Endothelial cell of umbilical vein (primary cell): ENCODE data around the gene ZNF24. TPM values are rescaled to one million over a fixed set of nuclear protein-coding genes. Genes with fewer than 3 reads are reported as not detected.

Source experiments
- BruUV-seq: library from RNA; stranded (reverse); fragments of 400-500 nt; replicated peaks from 2 replicates; lab custom pipeline; 2021; lab: Mats Ljungman, UMichigan
- CTCF ChIA-PET: fragments of 300-600, 350-600 bp; sonication (Branson Sonifier 250); formaldehyde crosslinking; loops from one replicate; lab custom pipeline; 2021; ENCODE audit warnings: antibody characterized with exemption, inconsistent platforms; lab: Charles Lee
- POLR2A ChIA-PET: fragments of 300-600, 350-600 bp; sonication (Branson Sonifier 250); formaldehyde crosslinking; loops from one replicate; lab custom pipeline; 2021; ENCODE audit warnings: antibody characterized with exemption, inconsistent platforms; lab: Charles Lee
- DNase-seq: peaks from one replicate; pipeline ENCODE4 v3.0.0-alpha.2; 2011; ENCODE audit warnings: low read depth, low spot score
- FAIRE-seq: peaks from 2 replicates; lab custom pipeline; 2011; peaks lifted over from hg19 to GRCh38; lab: Jason Lieb, UNC
- H2AFZ ChIP-seq: 2 replicates; pipeline ENCODE4 v1.6.0; 2012; ENCODE audit warnings: low read depth, low read length, control low read depth, inconsistent platforms
- H3K27ac ChIP-seq: 2 replicates; pipeline ENCODE4 v1.5.1; 2011; ENCODE audit warnings: low read depth, mild to moderate bottlenecking, control low read depth, low read length, moderate library complexity; ENCODE audit not compliant: insufficient read depth
- H3K27me3 ChIP-seq, 2 experiments: 2 replicates each; pipeline versions ENCODE4 v1.6.0 to v1.6.1; 2011; ENCODE audit warnings: low read length in 2 of 2, mixed read lengths in 1 of 2; ENCODE audit not compliant: control insufficient read depth in 2 of 2, insufficient read depth in 2 of 2
- H3K36me3 ChIP-seq, 2 experiments: 2 replicates in 1 of 2; 3 replicates in 1 of 2; pipeline ENCODE4 v1.5.1; 2011; ENCODE audit warnings: low read length in 2 of 2, mild to moderate bottlenecking in 1 of 2, moderate library complexity in 1 of 2; ENCODE audit not compliant: control insufficient read depth in 2 of 2, insufficient read depth in 2 of 2; ENCODE audit errors: extremely low read depth in 1 of 2
- H3K4me1 ChIP-seq: 3 replicates; pipeline ENCODE4 v1.5.1; 2011; ENCODE audit warnings: mild to moderate bottlenecking, low read length; ENCODE audit not compliant: control insufficient read depth, insufficient read depth; ENCODE audit errors: extremely low read depth
- H3K4me2 ChIP-seq: 2 replicates; pipeline ENCODE4 v1.6.1; 2011; ENCODE audit warnings: low read length, control low read depth, mixed read lengths; ENCODE audit not compliant: insufficient read depth
- H3K4me3 ChIP-seq, 3 experiments: fragments of 200-600 bp in 1 of 3; sonication (generic), shearing (Covaris generic) in 1 of 3; replicated peaks in 1 of 3; 2 replicates each; pipeline ENCODE4 v1.5.1; 2011 to 2016; ENCODE audit warnings: control low read depth in 3 of 3, low read length in 3 of 3, mild to moderate bottlenecking in 2 of 3, inconsistent platforms in 1 of 3, low read depth in 1 of 3, moderate library complexity in 1 of 3; ENCODE audit not compliant: insufficient read depth in 1 of 3
- H3K79me2 ChIP-seq: 2 replicates; pipeline ENCODE4 v1.6.0; 2012; ENCODE audit warnings: low read length, inconsistent platforms; ENCODE audit not compliant: control insufficient read depth, insufficient read depth
- H3K9ac ChIP-seq: replicated peaks from 2 replicates; pipeline ENCODE3; 2011; ENCODE audit warnings: low read length, control low read depth; ENCODE audit not compliant: insufficient read depth; ENCODE audit errors: extremely low read depth
- H3K9me1 ChIP-seq: replicated peaks from 3 replicates; pipeline ENCODE4 v1.6.0; 2011; ENCODE audit warnings: mild to moderate bottlenecking, low read length; ENCODE audit not compliant: control insufficient read depth, insufficient read depth; ENCODE audit errors: extremely low read depth
- H3K9me3 ChIP-seq: replicated peaks from 2 replicates; pipeline ENCODE4 v1.5.1; 2012; ENCODE audit warnings: low read length, inconsistent platforms; ENCODE audit not compliant: control insufficient read depth, insufficient read depth
- H4K20me1 ChIP-seq: replicated peaks from 2 replicates; pipeline ENCODE3; 2011; ENCODE audit warnings: mild to moderate bottlenecking, low read length; ENCODE audit not compliant: control insufficient read depth, insufficient read depth; ENCODE audit errors: extremely low read depth
- CTCF ChIP-seq, 2 donors: IDR thresholded peaks; 1 replicate in 1 of 2; 2 replicates in 1 of 2; pipeline ENCODE4 v1.5.1; 2011; ENCODE audit warnings: low read length in 2 of 2, mild to moderate bottlenecking in 2 of 2, moderate library complexity in 2 of 2, control low read depth in 1 of 2, inconsistent platforms in 1 of 2, low read depth in 1 of 2; ENCODE audit not compliant: insufficient read depth in 1 of 2; ENCODE audit errors: extremely low read depth in 1 of 2
- GATA2 ChIP-seq: IDR thresholded peaks from 2 replicates; pipeline ENCODE4 v1.7.0; 2011; ENCODE audit warnings: low read depth, mild to moderate bottlenecking, moderate library complexity, mixed read lengths, low read length; ENCODE audit not compliant: insufficient read length, insufficient read depth
- POLR2A ChIP-seq: IDR thresholded peaks from 2 replicates; pipeline ENCODE4 v1.6.1; 2012; ENCODE audit warnings: low read depth, mild to moderate bottlenecking, control low read depth, low read length
- dilution Hi-C: fragments of 300-500 bp; cut with MboI; formaldehyde crosslinking; loops from one replicate; pipeline ENCODE4 v1.15.0; 2019; ENCODE audit warnings: low sequenced_read_pairs; ENCODE audit not compliant: extremely low pct_ligation_motif_present
- intact Hi-C: fragments of 100-400 bp; cut with micrococcal nuclease; formaldehyde crosslinking; loops from one replicate; pipeline ENCODE4 v1.10.0; 2022
- polyA plus RNA-seq, 4 experiments: library from polyadenylated mRNA; depleted of rRNA in 3 of 4; stranded (reverse) in 3 of 4; unstranded in 1 of 4; fragments of >200 nt; gene quantifications; 2 replicates each; pipeline versions ENCODE4 v1.2.1 to v1.2.3, GENCODE V29; 2011 to 2012; ENCODE audit warnings: missing spikeins in 1 of 4
- total RNA-seq: library from RNA; stranded (reverse); gene quantifications from 2 replicates; pipeline ENCODE4 v1.2.3, GENCODE V29; 2021

The ZNF24 gene
- total and polyA plus RNA-seq, 2 donors (not counting 3 experiments of a cell fraction or from before 2014, with no cell fraction given): 10.3 to 40.2 TPM

- dilution Hi-C loops: no loop called here
- TF ChIP-seq GATA2 (peak; percentile 48), POLR2A (no peak)
- H3K4me3 ChIP-seq: peak overlapping the region; percentile 49 to 100 (median 96)
- H3K27ac ChIP-seq: peak overlapping the region; percentile 63
- H3K9ac ChIP-seq: peak overlapping the region; percentile 94
- no peak for FAIRE-seq
- POLR2A ChIA-PET: interaction anchor here (1.0 kb wide), 1 partner anchor 49 kb away, joined by 9 read pairs; the partner anchor contains the start of gene ZNF397
- no peak for DNase-seq
- BruUV-seq: TSS peak; percentile 88
- H4K20me1 ChIP-seq: no peaks in the 10 kb centered on the region
- no peaks in the 10 kb centered on the region for H3K27me3 ChIP-seq
- H3K9me3 ChIP-seq: no peaks in the 10 kb centered on the region
- peak overlapping the region; percentile 95 for H3K4me2 ChIP-seq
- peaks cover 19% of the 10 kb centered on the region for H3K4me1 ChIP-seq
- peaks cover 2 to 7% of the 10 kb centered on the region in 2 experiments for H3K36me3 ChIP-seq
- H2AFZ ChIP-seq: peak overlapping the region; percentile 73
- intact Hi-C loops: loop anchor here (1.0 to 2.0 kb wide), 5 partner anchors 7 to 59 kb away; partner anchors contain the start of gene ZNF24
- H3K79me2 ChIP-seq: peaks cover 61% of the 10 kb centered on the region
- H3K9me1 ChIP-seq: no peaks in the 10 kb centered on the region
- CTCF ChIA-PET: interaction anchor here (0.7 to 1.3 kb wide), 7 partner anchors 12 to 66 kb away, joined by 3 to 5 read pairs (median 3); partner anchors contain the start of gene ZNF397
Measured at GRCh38 chr18:35289727-35290093, 54.5 kb downstream of the ZNF24 start.

- POLR2A ChIA-PET: interaction anchor here (0.5 kb wide), 1 partner anchor 49 kb away, joined by 5 read pairs; the partner anchor contains the start of gene ZNF397
- Histone ChIP-seq H3K9me3 (no peaks in the 10 kb centered on the region), H3K9me1 (no peaks in the 10 kb centered on the region), H3K27me3 (no peaks in the 10 kb centered on the region), H3K79me2 (peaks cover 61% of the 10 kb centered on the region), H2AFZ (peak overlapping the region; percentile 73), H3K4me1 (peaks cover 19% of the 10 kb centered on the region), H3K36me3 (peaks cover 5 to 7% of the 10 kb centered on the region in 2 experiments), H4K20me1 (no peaks in the 10 kb centered on the region), H3K27ac (peak overlapping the region; percentile 63), H3K4me3 (peak overlapping the region; percentile 49 to 100 (median 96)), H3K9ac (peak overlapping the region; percentile 94), H3K4me2 (peak overlapping the region; percentile 95)
- intact Hi-C loops: no loop called here
- dilution Hi-C loops: no loop called here
- no peak for DNase-seq
- no peak for TF ChIP-seq CTCF (IDR thresholded peaks at IDR 0.05; ENCODE audit: extremely low read depth in 1 of 2, insufficient read depth in 1 of 2, low read depth in 1 of 2, low read length in 2 of 2)
- TF ChIP-seq GATA2: no peak
- no peak for FAIRE-seq
- CTCF ChIA-PET: interaction anchor here (1.0 to 1.3 kb wide), 3 partner anchors 11 to 55 kb away, joined by 3 to 5 read pairs (median 3); no protein-coding TSS in a partner anchor
- no TSS peak for BruUV-seq
Measured at GRCh38 chr18:35289293-35289692, 54.9 kb downstream of the ZNF24 start.
